Mononuclear cell (primary cell): ENCODE measurements around the gene APELA. TPM values are rescaled to one million over a fixed set of nuclear protein-coding genes. Genes with fewer than 3 reads are reported as not detected.

ENCODE experiments used
- H3K27me3 ChIP-seq: 2 replicates; pipeline ENCODE4 v1.6.0; 2011; ENCODE audit warnings: low read length, control low read depth; ENCODE audit not compliant: insufficient read depth
- H3K4me1 ChIP-seq: 2 replicates; pipeline ENCODE4 v1.5.1; 2011; ENCODE audit warnings: mild to moderate bottlenecking, low read length, control low read depth; ENCODE audit not compliant: insufficient read depth
- H3K4me3 ChIP-seq: 2 replicates; pipeline ENCODE4 v1.5.1; 2011; ENCODE audit warnings: mild to moderate bottlenecking, low read length, moderate library complexity
- H3K9me3 ChIP-seq: 2 replicates; pipeline ENCODE4 v1.5.1; 2011; ENCODE audit warnings: low read depth, mild to moderate bottlenecking, control low read depth, low read length
- total RNA-seq: library from RNA; depleted of rRNA; stranded (reverse); fragments of >200 nt; gene quantifications from one replicate; pipeline ENCODE4 v1.2.3, GENCODE V29; 2012

The APELA gene, protein sequence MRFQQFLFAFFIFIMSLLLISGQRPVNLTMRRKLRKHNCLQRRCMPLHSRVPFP
- total RNA-seq: not detected

DNA sequence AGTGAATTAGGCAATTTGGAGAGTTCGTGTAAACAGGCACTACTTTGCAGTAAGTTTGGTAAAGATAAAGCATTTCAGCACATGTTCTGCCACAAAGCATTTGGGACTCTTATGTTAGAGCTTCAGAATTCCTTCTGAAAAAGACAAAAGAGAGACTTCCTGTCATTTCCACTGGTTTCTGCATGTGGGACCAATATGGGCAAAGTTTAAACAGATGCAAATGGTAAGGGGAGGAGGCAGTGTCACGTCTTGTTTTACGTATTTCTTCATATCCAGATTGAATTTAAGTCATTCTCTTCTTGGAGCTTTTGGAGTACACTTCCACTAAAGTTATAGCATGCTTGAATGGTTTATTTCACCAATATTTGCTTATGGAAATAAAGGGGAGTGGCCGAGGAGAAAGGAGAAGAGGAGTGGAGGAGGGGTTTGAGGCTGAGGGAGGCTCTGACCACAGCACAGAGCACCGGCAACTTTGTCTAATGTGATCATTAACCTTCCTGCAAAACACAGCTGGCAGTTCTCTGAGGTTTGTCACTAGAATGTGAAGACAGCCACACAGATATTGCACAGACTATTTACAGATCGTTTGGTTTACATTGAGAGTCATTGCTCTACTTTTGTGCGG, at the start of gene APELA:
APELA (plus strand) TSS at position 479 of the 625 bp plus-strand sequence. CDS start 154 bp downstream, outside the sequence.
- H3K9me3 ChIP-seq: no peaks in the 10 kb centered on the region
- no peaks in the 10 kb centered on the region for H3K27me3 ChIP-seq
- H3K4me1 ChIP-seq: no peaks in the 10 kb centered on the region
- no peak within 1 kb of the TSS for H3K4me3 ChIP-seq

DNA sequence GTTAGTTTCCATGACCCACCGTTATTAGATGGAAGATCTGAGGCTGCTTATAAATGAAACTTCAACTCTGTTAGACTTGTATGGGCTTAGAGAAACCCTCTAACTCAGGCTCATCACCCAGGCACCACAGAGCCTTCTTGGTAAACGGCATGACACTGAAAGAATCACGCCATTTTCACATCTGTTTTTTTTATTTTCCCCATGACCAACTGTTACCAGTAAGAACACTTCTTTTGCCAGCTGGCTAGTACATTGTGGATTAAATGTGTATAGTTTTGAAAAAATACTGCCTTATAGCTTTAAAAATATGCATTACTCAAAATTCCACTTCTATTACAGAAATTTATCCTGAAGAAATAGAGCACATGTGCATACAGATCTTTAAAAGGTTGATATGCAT, 48.0 kb upstream of the APELA start:
- no peaks in the 10 kb centered on the region for H3K9me3 ChIP-seq
- no peaks in the 10 kb centered on the region for H3K27me3 ChIP-seq
- no peaks in the 10 kb centered on the region for H3K4me1 ChIP-seq
- no peak overlapping the region for H3K4me3 ChIP-seq

DNA sequence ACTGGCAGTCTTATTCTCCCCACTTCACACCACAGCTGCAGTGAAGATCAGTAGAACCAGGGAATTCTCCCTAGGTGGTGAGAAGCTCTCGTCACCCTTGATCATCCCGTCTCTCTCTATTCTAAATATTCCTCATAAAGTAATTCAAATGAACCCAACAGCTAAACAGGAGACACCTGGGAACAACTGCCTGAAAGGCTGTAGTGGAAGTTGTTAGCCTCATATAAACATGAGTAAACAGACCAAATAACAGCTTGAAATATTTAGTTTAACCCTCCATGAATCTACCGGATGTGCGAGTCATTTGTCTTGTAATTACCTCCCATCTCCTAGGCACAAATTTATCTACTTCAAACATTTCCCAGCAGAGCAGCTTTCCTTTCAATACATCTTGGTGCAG, 30.4 kb upstream of the APELA start:
- no peaks in the 10 kb centered on the region for H3K4me1 ChIP-seq
- H3K4me3 ChIP-seq: no peak overlapping the region
- H3K27me3 ChIP-seq: no peaks in the 10 kb centered on the region
- H3K9me3 ChIP-seq: no peaks in the 10 kb centered on the region

DNA sequence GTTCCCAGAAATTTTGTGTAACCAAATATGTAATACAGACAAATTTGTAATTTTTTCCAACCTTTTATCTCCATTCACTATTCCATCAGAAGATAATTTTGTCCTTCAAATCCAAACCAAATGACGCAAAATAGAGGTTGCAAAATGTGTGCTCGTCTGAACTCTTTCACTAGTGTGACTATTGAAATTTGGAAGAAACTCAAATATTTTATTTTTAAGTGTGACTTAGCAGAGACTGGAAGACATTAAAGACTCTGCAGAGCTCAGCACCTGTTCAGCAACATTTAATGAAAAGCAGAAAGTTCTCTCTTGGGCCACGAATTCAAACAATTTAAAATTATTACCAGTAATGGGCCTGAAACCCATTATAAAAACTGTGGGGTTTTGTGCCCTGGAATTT, 30.0 kb upstream of the APELA start:
- Histone ChIP-seq H3K9me3 (no peaks in the 10 kb centered on the region), H3K27me3 (no peaks in the 10 kb centered on the region), H3K4me3 (no peak overlapping the region), H3K4me1 (no peaks in the 10 kb centered on the region)

DNA sequence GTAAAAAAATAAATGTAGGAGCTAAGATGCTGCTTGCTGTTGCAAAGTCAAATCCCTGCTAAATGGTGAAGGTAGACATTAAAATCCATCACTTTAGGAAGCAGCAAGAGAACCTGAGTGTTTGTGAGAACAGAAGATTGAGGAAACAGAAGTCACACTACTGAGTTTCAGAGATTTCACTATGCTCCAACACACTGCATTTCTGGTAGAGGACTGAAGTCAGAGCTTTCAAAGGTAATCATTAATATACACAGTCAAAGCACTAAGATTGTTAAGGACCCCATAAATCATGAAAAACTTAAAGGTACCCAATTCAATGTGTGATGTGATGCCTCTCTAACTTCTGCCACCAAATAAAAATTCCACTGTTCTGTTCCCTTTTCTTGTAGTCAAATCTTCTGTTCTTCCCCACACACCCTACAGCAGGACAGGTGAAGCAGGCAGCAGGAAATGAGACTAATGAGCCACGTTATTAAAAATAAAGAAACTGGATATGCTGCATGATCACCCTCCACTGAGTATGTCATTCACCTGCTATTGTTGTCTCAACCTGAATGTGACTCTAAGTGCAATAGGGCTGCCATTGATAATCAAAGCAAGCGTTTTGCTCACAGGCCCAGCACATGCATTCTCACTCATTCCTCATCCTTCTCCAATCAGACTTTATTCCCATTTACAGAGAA, 28.9 kb upstream of the APELA start:
- Histone ChIP-seq H3K4me1 (no peaks in the 10 kb centered on the region), H3K4me3 (no peak overlapping the region), H3K27me3 (no peaks in the 10 kb centered on the region), H3K9me3 (no peaks in the 10 kb centered on the region)

DNA sequence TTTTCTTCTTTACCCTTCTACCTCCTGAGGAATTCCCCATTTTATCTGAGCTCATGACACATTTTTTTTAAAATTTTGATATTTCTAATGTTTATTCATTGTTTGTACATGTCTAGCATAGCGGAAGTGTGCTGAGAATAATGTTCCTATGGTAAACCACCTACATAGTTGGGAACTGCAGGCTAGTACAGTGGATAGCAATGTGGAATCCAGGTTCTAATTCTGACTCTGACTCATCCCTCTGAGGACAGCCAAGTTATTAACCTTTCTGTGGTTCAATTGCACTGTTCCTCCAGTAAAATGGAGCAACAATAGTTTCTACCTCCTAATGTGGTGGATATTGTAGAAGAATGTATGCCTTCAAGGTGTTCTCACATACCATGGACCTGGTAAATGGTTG, 20.6 kb upstream of the APELA start:
- Histone ChIP-seq H3K27me3 (no peaks in the 10 kb centered on the region), H3K4me1 (no peaks in the 10 kb centered on the region), H3K9me3 (no peaks in the 10 kb centered on the region)

DNA sequence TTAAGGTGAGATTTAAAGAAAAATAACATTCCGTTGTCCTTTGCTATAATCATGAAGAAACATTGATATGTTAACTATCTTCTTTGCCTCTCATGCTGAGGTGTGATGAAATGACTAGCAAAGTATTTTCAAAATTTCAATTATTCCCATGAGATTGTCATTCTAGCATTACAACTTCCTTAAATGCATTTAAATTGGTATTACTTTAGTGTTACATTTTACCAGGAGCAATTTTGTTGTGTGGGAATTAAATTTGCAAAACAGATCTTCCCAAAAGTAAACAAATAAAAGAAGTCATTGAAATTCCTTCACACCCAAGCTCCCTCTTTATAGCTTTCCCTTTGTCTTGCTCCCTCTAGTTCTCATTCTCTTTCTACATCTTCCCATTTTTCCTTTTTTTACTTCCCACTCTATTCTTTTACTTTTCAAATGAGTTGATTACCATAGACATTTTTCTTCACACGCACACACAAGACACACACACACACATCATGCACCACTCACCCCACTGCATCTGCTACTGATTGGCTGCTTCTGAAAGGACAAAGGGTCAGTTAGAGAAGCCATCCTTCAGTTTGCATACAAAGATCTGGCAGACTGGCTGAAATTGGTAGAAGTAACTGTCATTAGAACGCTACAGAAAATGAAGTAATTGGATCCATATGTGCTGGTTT, 10.0 kb upstream of the APELA start:
- H3K4me1 ChIP-seq: no peaks in the 10 kb centered on the region
- no peaks in the 10 kb centered on the region for H3K9me3 ChIP-seq
- H3K4me3 ChIP-seq: no peak overlapping the region
- no peaks in the 10 kb centered on the region for H3K27me3 ChIP-seq

More for the DNA sequence above, 20.6 kb upstream of the APELA start:
- no peak overlapping the region for H3K4me3 ChIP-seq

DNA sequence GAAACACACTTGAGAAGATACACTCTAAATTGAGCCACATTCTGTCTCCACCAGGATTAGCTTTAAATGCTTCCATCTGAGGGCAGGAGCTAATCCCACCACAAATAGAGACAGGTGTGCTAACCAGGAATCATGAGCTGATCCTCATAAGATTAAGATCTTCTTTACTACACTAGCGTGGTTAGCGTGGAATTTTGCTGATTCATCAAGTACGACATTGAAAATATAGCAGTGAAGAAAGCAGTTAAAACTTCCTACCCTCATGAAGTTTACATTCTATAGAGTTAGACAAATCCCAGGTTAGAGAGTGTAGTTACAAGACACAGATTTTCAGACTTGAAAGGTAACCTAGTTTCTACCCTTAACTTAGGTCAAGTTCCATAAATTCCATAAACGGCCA, 5.3 kb upstream of the APELA start:
- no peaks in the 10 kb centered on the region for H3K27me3 ChIP-seq
- H3K9me3 ChIP-seq: no peaks in the 10 kb centered on the region
- H3K4me3 ChIP-seq: no peak overlapping the region
- no peaks in the 10 kb centered on the region for H3K4me1 ChIP-seq

DNA sequence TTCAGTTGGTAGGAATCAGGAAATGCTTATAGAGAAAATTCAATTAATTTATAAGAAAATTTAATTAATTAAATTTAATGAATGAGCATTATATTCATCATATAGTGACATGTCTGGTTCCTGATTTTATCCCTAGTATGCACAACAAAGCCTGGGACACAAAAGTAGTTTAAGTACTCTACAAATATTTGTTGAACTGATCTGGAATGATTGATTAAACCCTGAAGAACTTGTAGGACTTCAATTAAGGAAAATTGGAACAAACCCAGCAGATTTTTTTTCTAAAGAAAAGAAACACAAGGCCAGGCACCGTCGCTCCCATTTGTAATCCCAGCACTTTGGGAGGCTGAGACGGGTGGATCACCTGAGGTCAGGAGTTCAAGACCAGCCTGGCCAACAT, 4.5 kb upstream of the APELA start:
- Histone ChIP-seq H3K4me3 (no peak overlapping the region), H3K9me3 (no peaks in the 10 kb centered on the region), H3K27me3 (no peaks in the 10 kb centered on the region), H3K4me1 (no peaks in the 10 kb centered on the region)

DNA sequence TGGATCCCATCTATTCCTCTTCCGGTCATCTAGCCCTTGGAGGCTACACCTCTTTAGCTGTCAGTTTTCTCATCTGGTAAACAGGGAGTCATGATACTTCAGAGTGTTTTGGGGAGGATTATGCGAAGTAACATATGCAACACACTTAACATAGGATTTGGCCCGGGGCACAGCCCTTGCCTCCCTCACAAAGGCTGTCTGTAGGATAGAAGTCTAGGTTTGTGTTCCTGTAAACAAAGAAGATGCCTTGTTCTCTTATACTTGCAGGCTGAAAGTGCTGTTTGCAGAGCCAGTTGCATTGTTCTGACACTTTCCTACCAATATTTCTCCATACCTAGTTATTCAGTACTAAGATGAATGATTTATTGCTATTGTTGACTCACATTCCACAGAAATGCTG, 2.2 kb upstream of the APELA start:
- no peaks in the 10 kb centered on the region for H3K27me3 ChIP-seq
- H3K9me3 ChIP-seq: no peaks in the 10 kb centered on the region
- no peak overlapping the region for H3K4me3 ChIP-seq
- H3K4me1 ChIP-seq: no peaks in the 10 kb centered on the region

DNA sequence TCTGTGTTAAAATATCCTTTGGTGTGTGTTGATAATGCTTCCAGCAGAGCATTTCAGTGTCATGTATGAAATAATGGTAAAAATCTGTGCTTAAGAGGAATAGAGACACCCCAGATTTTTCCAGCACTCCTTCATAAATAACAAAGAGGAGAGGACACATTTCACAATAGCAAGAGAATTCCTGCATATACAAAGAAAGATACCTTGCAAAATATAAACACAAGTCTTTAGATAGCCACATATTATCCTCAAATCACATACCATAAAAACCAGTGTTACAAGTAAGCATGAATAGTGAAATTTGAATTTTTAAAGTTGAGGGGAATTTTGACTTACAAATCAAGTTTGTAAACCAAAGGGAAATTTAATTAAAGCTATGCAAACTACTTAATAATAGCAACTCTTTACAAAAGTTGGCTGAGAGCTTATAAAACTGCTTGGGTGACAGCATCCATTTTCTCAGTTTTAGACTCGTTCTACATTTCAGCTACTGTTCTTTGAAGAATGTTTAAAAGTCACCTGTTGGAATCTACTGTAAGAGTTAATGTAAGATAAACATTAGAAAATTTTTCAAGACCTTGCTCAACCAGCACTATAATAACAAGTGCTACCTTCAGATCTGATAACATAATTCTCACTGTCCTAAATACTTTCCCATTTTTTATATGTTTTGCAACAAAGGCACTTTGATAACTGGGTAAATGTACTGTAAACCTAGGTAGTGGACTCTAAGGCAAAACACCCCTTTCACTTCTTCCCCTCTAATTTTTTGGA, 3.7 kb downstream of the APELA start:
- Histone ChIP-seq H3K9me3 (no peaks in the 10 kb centered on the region), H3K27me3 (no peaks in the 10 kb centered on the region), H3K4me1 (no peaks in the 10 kb centered on the region), H3K4me3 (no peak overlapping the region)

DNA sequence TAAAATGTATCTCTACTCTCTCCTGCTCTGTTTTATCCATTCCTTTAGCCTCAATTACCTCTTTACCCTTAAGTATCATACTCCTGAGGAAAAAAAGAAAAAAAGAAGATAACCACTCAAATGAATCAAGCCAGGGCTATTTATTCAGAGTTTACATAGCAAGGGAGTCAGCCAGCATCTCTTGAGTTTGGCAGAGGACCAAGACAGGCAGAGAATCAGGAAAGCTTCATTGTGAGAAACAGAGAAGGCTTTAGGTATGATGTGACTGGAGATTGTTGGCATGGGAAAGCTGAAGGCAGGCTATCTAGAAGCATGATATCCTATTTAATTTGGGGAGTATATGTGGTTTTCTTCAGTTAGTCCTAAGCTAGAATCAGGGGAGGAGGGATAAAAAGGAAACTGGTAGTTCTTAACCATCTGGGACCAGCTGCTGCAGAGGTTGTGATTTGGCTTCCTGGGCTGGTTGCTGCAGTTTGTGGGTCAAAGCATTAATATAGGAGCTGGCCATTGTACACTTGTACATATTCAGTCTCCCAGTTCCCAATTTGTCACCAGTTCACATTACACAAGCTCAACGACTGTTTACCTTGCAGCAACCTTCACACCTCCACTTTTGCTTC, 11.2 kb downstream of the APELA start:
- Histone ChIP-seq H3K27me3 (peaks cover 2% of the 10 kb centered on the region), H3K4me1 (no peaks in the 10 kb centered on the region), H3K9me3 (no peaks in the 10 kb centered on the region), H3K4me3 (no peak overlapping the region)

DNA sequence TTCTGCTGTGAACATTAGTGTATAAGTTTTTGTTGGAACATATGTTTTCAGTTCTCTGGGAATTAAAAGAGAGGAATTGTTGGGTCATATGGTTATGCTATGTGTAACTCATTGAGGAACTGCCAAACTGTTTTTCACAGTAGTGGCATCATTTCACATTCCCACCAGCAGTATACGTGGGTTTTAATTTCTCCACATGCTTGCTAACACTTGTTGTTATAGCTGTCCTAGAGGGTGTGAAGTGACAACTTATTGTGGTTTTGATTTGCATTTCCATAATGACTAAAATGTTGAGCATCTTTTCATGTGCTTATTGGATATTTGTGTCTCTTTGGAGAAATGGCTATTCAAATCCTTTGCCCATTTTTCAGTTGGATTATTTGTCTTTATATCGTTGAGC, 13.7 kb downstream of the APELA start:
- H3K4me1 ChIP-seq: no peaks in the 10 kb centered on the region

DNA sequence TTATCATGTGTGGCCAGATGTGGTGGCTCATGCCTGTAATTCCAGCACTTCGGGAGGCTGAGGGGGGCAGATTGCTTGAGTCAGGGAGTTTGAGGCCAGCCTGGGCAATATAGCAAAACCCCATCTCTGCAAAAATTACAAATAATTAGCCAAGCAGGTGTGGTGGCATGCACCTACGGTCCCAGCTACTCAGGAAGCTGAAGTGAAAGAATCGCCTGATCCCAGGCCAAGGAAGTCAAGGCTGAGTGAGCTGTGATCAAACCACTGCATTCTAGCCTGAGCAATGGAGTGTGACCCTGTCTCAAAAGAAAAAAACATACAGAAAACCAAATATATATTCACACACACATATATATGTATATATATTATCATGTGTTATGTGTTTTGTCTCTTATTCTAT, 15.0 kb downstream of the APELA start:
- Histone ChIP-seq H3K9me3 (no peaks in the 10 kb centered on the region), H3K4me1 (no peaks in the 10 kb centered on the region), H3K4me3 (no peak overlapping the region), H3K27me3 (no peaks in the 10 kb centered on the region)

More for the DNA sequence above, 13.7 kb downstream of the APELA start:
- Histone ChIP-seq H3K4me3 (no peak overlapping the region), H3K9me3 (no peaks in the 10 kb centered on the region), H3K27me3 (peaks cover 2% of the 10 kb centered on the region)

DNA sequence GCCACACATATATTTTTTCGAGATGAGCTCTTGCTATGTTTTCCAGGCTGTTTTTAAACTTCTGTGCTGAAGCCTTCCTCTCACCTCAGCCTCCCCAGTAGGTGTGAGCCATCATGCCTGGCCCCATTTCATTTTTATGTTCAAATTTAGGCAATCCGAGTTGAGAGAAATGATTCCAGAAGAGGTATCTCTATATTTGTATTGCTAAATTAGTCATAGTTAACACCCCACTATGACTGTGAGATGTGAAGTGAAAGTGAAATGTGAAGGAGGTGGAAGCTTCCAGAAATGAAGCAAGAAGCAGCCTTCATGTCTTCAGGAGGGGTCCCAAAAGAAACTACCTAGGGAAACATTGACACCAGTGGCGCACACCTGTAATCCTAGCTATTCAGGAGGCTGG, 17.7 kb downstream of the APELA start:
- no peaks in the 10 kb centered on the region for H3K4me1 ChIP-seq

More for the DNA sequence above, 17.7 kb downstream of the APELA start:
- H3K9me3 ChIP-seq: no peaks in the 10 kb centered on the region
- H3K4me3 ChIP-seq: no peak overlapping the region
- H3K27me3 ChIP-seq: no peaks in the 10 kb centered on the region
